ENCODE results near the gene RASSF5. TPM values are rescaled to one million over a fixed set of nuclear protein-coding genes. Genes with fewer than 3 reads are reported as not detected.

RASSF5 gene
- total and polyA plus RNA-seq, 9 of the 15 experiments (the other 6 are each of a cell fraction or from before 2014, with no cell fraction given), result 6.1 to 41.0 (median 25.2) TPM

GRCh38 chr1:206568779-206569352 lies 61.5 kb downstream of the RASSF5 start (continued):
- 0 out of 2 replicates have a peak, but pooled peaks have one; percentile 27 for TF ChIP-seq E2F5 (CRISPR knock-in tag; IDR thresholded peaks at IDR 0.05)
- TF ChIP-seq ZNF584 (CRISPR knock-in tag; IDR thresholded peaks at IDR 0.05; ENCODE audit: low read depth), result no peak
- no peak for TF ChIP-seq POLR3A (IDR thresholded peaks at IDR 0.05; ENCODE audit: borderline replicate concordance, extremely low read depth, insufficient read depth, insufficient read length)
- no peak for TF ChIP-seq ATF1 (CRISPR knock-in tag; IDR thresholded peaks at IDR 0.05)
- TF ChIP-seq ATF1 (tag; IDR thresholded peaks at IDR 0.05), result no peak
- no peak for TF ChIP-seq ZHX1 (conservative IDR thresholded peaks at IDR 0.05; ENCODE audit: low read length)
- no peak for TF ChIP-seq HMG20A (CRISPR knock-in tag; conservative IDR thresholded peaks at IDR 0.05)
- TF ChIP-seq ILK (tag; IDR thresholded peaks at IDR 0.05; ENCODE audit: borderline replicate concordance, low read depth), result no peak
- peak; percentile 72 for TF ChIP-seq ZNF316 (IDR thresholded peaks at IDR 0.05)
- TF ChIP-seq ADNP (tag; IDR thresholded peaks at IDR 0.05), result no peak
- TF ChIP-seq HMBOX1 (IDR thresholded peaks at IDR 0.05), result no peak
- TF ChIP-seq NFRKB (IDR thresholded peaks at IDR 0.05; ENCODE audit: low read depth), result no peak
- no peak for TF ChIP-seq HCFC1 (IDR thresholded peaks at IDR 0.05; ENCODE audit: low read depth, low read length)
- no peak for TF ChIP-seq MED1 (CRISPR knock-in tag; IDR thresholded peaks at IDR 0.05; ENCODE audit: borderline replicate concordance)
- TF ChIP-seq MAFF (IDR thresholded peaks at IDR 0.05; ENCODE audit: low read length), result peak; percentile 42
- no peak for TF ChIP-seq YBX1 (IDR thresholded peaks at IDR 0.05)
- TF ChIP-seq PHF8 (IDR thresholded peaks at IDR 0.05; ENCODE audit: borderline replicate concordance, low read length), result no peak
- TF ChIP-seq SREBF2 (CRISPR knock-in tag; IDR thresholded peaks at IDR 0.05), result no peak
- TF ChIP-seq ZNF740 (CRISPR knock-in tag; IDR thresholded peaks at IDR 0.05), result no peak
- TF ChIP-seq ZNF740 (tag; IDR thresholded peaks at IDR 0.05), result no peak
- TF ChIP-seq MAFG (tag; conservative IDR thresholded peaks at IDR 0.05), result 0 out of 2 replicates have a peak, but pooled peaks have one; percentile 27
- no peak for TF ChIP-seq PTBP1 (IDR thresholded peaks at IDR 0.05; ENCODE audit: low read depth, low read length)
- no peak for TF ChIP-seq BDP1 (IDR thresholded peaks at IDR 0.05; ENCODE audit: insufficient read depth, insufficient read length)
- peak; percentile 57; the same call in 1 of the 2 replicates for TF ChIP-seq C11orf30 (IDR thresholded peaks at IDR 0.05; ENCODE audit: low read depth)
- TF ChIP-seq SRSF1 (IDR thresholded peaks at IDR 0.05; ENCODE audit: low read depth, low read length), result no peak

All from K562 (cell line).